SKM-1 (cell line): ENCODE measurements around the gene IL18RAP.
A peak's percentile ranks its signal among the peaks of the same experiment; 100 is the strongest.

Experiments
- DNase-seq: peaks from one replicate; lab custom pipeline; 2025; ENCODE audit not compliant: unreplicated experiment; lab: John Stamatoyannopoulos, UW

IL18RAP gene

GRCh38 chr2:102421890-102422759 lies 835 bp upstream of the IL18RAP start:
- DNase-seq = no peak

GRCh38 chr2:102423368-102423767 lies 408 bp downstream of the IL18RAP start:
- no peak for DNase-seq

- peak; percentile 58 for DNase-seq
Observed at GRCh38 chr2:102424754-102425153, 1.8 kb downstream of the IL18RAP start.

GRCh38 chr2:102425441-102426132 lies 2.6 kb downstream of the IL18RAP start:
- no peak for DNase-seq

- no peak for DNase-seq
Observed at GRCh38 chr2:102427249-102427648, 4.3 kb downstream of the IL18RAP start.

DNA sequence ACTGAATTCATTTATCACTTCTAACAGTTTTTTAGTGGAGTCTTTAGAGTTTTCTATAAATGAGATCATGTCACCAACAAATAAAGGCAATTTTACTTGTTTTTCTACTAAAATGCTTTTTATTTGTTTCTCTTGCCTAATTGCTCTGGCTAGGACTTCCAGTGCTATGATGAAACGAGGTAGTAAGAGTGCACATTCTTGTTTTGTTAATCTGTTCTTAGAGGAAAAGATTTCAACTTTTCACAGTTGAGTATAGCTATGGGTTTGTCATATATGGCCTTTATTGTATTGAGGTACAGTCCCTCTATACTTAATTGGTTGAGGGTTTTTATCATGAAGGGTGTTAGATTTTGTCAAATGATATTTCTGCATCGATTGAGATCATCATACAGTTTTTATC lies 5.6 kb downstream of the IL18RAP start:
- no peak for DNase-seq

GRCh38 chr2:102432386-102432785 lies 9.4 kb downstream of the IL18RAP start:
- DNase-seq = no peak

GRCh38 chr2:102433973-102434654 lies 11.2 kb downstream of the IL18RAP start:
- DNase-seq = no peak

DNA sequence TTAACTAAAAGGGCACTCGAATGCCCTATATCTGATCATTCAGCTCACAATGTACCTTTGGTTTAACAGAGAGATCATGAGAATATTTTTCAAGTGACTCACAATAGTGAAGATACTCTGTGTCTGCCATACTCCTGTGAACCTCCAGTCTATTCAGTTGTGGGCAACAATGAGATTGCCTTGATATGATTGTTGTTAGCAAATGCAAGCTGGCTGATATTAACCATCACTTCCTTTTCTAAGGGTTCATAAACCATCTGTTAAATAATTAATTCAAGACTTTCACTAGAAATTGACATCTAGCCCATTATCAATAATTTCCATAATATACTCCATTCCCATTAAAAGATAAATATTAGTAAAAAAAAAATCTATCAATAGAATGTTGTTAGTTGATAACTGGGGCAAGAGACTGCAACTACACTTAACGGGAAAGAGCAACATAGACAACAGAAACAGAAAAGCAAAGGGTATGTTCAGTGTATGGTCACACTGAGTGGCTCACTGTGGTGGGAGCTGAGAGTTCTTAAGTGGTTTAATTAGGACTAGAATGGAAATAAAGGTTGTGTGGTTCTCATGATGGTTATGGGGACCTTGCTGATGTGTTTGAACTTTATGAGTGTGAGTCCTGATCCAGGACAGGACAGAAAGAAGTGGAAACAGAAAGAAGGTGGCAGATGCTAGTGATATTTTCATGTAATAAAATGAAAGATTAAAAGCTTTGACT lies 11.9 kb downstream of the IL18RAP start:
- no peak for DNase-seq

GRCh38 chr2:102435741-102436140 lies 12.8 kb downstream of the IL18RAP start:
- DNase-seq = no peak

- DNase-seq = no peak
Observed at GRCh38 chr2:102436323-102436722, 13.4 kb downstream of the IL18RAP start.

- no peak for DNase-seq
Observed at GRCh38 chr2:102437122-102437521, 14.2 kb downstream of the IL18RAP start.

GRCh38 chr2:102438111-102438510 lies 15.2 kb downstream of the IL18RAP start:
- DNase-seq = no peak

- DNase-seq = no peak
Observed at GRCh38 chr2:102438578-102438977, 15.6 kb downstream of the IL18RAP start.

GRCh38 chr2:102439065-102439695 lies 16.2 kb downstream of the IL18RAP start:
- no peak for DNase-seq

DNA sequence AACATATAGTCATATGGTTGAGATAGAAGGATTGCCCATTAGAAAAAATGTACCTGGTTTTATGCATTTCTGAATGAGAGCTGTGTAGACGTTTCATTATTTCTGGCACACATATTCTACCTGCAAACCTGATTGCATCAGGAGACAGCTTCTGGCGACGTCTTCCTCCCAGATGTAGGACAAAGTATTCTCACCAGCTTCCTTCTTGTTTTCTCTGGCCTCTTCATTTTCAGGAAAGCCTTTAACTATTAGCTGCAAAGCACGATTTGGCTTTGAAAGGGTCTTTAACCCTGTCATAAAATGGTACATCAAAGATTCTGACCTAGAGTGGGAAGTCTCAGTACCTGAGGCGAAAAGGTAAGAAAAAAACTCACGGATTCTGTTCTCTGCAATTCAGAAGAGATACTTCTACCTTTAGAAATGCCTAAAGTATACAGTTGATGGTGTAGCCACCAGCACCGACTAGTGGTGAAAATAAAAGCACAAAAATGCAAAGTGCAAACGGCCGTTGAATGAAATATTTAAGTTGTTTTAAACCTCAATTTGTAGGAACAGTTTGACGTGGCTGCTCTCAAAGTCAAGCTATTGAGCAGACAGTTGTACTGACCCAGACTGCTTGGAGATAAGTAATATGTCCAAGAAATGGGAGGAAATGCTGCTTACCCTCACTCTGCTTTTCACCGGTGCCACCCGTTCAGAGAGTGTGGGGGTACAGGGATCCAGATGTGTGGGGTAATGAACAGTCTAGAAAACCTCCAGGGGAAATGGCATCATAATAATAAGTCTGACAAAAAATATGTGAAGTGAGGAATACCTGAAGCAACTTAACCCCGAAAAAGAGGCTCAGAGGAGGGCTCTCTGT lies 20.2 kb downstream of the IL18RAP start:
- peak; percentile 8 for DNase-seq

- DNase-seq = no peak
Observed at GRCh38 chr2:102444233-102444632, 21.3 kb downstream of the IL18RAP start.

DNA sequence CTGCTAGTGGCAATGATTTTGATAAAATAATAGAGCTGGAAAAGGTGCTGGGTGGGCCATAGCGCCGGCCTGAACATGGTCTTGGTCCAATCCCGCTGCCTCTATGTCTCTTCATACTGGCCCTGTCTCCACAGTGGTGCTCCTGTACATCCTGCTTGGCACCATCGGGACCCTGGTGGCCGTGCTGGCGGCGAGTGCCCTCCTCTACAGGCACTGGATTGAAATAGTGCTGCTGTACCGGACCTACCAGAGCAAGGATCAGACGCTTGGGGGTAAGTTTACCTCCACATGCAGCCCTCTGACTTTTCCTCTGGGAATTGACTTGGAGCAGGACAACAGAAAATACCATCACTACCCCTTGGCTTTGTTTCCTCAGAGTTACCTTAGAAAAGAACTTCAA lies 24.0 kb downstream of the IL18RAP start:
- DNase-seq = no peak

DNA sequence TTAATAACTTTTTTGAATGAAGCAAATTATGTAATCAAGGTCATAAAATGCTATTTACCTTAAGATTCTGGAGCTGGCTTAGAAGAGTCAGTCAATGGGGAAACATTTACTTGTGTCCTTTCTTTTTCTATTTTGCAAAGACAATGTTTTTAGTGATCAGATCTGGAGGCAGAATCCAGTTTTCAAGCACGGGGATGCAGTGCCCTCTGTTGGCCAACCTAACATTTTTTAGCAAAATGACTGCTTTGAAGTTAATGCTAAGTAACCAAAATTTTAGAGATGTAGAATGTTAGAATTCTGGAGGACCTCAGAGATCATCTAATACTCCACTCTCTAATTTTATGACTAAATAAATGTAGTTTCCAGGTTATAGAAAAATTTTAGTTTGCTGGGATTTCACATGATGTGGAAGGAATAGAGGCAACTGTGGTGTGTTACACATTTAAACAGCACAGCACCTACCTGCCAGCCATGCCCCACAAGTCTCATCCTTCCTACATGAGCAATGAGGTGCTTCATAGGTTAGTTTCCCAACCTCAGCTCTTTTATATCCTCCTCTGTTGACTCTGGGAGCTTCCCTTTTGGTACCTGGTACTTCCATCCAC lies 26.5 kb downstream of the IL18RAP start:
- DNase-seq = peak; percentile 47
